ENCODE results near the gene TCERG1.

The TCERG1 gene

DNA sequence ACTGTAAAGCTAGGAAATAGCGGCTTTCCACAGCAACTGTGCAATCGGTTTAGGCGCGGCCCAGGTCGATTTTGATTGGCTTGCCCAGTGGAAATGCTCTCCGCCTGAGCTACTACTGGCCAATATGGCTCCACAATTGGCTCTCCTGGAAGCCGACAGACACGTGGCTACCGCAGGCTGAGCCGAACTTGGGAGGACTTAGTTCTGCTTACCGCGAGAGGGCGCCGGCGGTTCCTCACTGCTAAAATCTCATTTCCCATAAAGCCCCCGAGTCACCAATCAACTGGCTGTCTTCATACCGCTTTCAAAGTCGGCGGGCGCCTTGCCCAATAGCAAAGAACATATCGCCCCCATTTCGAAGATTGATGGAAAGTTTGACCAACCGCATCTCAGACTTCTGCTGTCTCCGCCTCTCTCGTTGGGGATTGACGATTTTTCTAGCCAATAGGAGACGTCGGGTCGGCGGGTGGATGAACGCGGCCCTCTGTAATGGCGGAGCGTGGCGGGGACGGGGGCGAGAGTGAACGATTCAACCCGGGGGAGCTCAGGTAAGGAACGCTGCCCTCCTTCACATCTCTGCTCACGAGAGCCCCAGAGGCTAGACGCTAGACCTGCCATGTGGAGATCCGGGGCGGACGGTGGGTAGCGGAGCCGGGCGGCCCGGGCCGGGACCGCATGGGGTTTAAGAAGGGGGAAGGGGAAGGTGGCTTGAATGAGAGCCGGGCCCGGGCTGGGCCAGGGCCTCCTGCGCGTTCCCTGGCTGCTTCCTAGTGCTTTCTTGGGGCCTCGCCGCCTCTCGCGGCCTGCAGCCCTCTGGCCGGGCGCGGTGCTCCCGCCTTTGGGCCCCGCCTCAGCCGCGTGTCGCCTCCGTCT is at the start of gene TCERG1:
TSS of gene TCERG1 (plus strand) at position 473 of the 873 bp plus-strand sequence. CDS start at position 490, 17 bp downstream.
- no peaks in the 10 kb centered on the region for H3K27me3 Mint-ChIP-seq
- H3K36me3 Mint-ChIP-seq = peaks cover 4 to 6% of the 10 kb centered on the region in 2 donors
- no peaks in the 10 kb centered on the region for H3K9me3 Mint-ChIP-seq
- peak within 1 kb of the TSS; percentile 100 for H3K27ac Mint-ChIP-seq
- ATAC-seq (replicated peaks) = peak; percentile 94
- DNase-seq = peak; percentile 99
- H3K4me3 Mint-ChIP-seq = peak within 1 kb of the TSS; percentile 91 to 94
- peaks cover 17 to 27% of the 10 kb centered on the region in 2 donors for H3K4me1 Mint-ChIP-seq

DNA sequence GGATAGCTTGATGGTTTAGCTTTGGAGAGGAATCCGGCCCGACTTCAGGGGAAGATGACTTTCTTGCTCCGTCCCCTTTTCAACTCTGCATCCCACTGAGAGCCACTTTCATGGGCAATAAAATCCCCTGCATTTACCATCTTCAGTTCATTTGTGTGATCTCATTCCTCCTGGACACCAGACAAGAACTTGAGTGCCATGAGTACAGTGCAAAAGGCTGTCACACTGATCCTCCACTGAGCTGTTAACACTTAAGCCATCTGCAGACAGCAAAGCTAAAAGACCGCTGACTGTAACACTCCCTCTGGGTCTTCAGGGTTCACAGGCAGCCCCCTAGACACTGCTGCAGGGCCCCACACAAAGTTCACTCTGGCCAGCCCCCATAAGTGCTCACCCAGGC is 48.3 kb upstream of the TCERG1 start:
- Mint-ChIP-seq H3K27ac (no peak overlapping the region), H3K4me3 (no peak overlapping the region), H3K9me3 (no peaks in the 10 kb centered on the region)

DNA sequence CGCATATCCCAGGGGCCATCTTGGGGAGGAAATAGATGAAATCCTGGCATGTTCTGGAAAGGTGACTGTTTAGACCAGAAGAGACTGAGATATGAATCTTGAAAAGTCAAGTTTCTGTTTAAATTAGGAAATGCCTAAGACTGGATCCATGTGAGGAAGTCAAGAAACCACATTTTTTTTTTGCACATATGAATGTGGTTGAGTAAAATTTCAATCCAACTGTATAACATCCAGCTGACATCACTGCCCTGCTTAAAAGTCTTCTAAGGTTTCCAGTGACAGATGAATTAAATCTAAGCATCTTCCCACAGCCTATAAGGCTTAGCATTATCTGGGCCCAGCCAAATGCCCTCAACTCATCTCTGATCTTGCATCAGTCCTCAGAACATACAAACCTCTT is 47.7 kb upstream of the TCERG1 start:
- no peak for ATAC-seq (replicated peaks)
- Mint-ChIP-seq H3K4me3 (no peak overlapping the region), H3K4me1 (no peaks in the 10 kb centered on the region), H3K27ac (no peak overlapping the region), H3K9me3 (no peaks in the 10 kb centered on the region), H3K27me3 (peaks cover 26 to 55% of the 10 kb centered on the region in 2 donors), H3K36me3 (no peaks in the 10 kb centered on the region)
- DNase-seq = no peak

More for the DNA sequence above, 48.3 kb upstream of the TCERG1 start:
- ATAC-seq (replicated peaks) (no peak), DNase-seq (no peak)
- H3K27me3 Mint-ChIP-seq = peaks cover 30 to 57% of the 10 kb centered on the region in 2 donors
- H3K4me1 Mint-ChIP-seq = no peaks in the 10 kb centered on the region
- H3K36me3 Mint-ChIP-seq = no peaks in the 10 kb centered on the region

DNA sequence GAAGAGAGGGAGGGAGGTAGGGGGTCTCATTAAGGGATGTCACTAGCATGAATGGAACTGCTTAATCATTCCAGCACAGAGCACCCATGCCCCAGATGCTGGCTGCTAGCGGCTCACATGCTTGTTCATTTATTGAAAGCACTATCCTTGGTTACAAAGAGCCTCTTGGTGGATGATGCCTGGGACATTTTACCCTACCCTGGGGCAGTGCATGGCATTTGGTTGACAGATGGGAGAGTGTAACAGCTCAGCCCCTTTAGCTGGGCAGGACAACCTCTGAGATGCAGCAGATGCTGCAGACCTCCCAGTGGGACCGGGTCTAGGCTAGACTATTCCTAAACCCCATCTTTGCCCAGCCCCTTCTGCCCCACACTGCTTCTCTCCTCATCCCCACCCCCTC is 46.9 kb upstream of the TCERG1 start:
- DNase-seq = no peak

DNA sequence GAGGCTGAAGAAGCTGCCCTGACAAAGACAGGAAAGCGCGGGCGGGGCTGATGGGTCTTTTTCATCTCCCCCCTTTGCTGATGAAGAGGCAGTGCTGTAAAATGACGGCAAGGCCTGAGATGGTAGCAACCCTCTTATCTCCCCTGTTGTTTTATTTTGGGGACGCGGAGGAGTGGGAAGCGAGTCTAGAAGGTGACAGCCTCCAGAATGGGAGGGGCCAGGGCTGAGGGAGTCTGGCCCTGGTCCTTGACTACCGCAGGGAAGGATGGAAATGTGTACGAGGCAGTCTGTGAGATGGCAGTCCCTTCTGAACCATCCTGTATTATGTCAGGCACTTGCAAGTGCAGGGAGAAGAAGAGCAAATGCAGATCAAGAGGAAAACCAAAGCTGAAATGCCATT is 46.1 kb upstream of the TCERG1 start:
- H3K27ac Mint-ChIP-seq = no peak overlapping the region
- H3K9me3 Mint-ChIP-seq = no peaks in the 10 kb centered on the region
- DNase-seq = no peak
- H3K36me3 Mint-ChIP-seq = no peaks in the 10 kb centered on the region
- H3K27me3 Mint-ChIP-seq = peaks cover 26 to 54% of the 10 kb centered on the region in 2 donors
- H3K4me1 Mint-ChIP-seq = no peaks in the 10 kb centered on the region
- H3K4me3 Mint-ChIP-seq = no peak overlapping the region
- ATAC-seq (replicated peaks) = no peak

More for the DNA sequence above, 46.9 kb upstream of the TCERG1 start:
- Mint-ChIP-seq H3K4me1 (no peaks in the 10 kb centered on the region), H3K4me3 (no peak overlapping the region), H3K9me3 (no peaks in the 10 kb centered on the region), H3K27ac (no peak overlapping the region), H3K27me3 (peaks cover 26 to 50% of the 10 kb centered on the region in 2 donors), H3K36me3 (no peaks in the 10 kb centered on the region)
- ATAC-seq (replicated peaks) = no peak

DNA sequence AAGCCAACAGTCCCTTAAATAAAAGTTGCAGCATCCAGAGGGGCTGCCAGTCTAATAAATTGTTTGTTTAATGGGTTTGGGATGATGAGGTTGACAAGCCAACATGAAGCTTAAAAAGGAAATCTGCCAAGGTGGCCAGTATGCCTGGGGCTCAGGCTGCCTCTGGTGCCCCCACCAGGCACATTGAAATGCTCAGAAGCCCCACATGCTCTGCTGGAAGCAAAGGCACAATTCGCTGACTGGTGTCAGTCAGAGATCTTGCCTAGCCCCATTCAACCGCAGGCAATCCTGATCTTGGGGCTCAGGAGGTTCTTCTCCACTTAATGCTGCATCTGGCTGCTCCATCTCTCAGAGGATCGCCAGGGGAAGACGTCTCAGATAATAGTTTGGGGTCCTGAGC is 44.2 kb upstream of the TCERG1 start:
- Mint-ChIP-seq H3K27me3 (peaks cover 17 to 44% of the 10 kb centered on the region in 2 donors), H3K4me3 (no peak overlapping the region), H3K36me3 (no peaks in the 10 kb centered on the region), H3K27ac (no peak overlapping the region), H3K4me1 (no peaks in the 10 kb centered on the region), H3K9me3 (no peaks in the 10 kb centered on the region)
- no peak for DNase-seq
- no peak for ATAC-seq (replicated peaks)

DNA sequence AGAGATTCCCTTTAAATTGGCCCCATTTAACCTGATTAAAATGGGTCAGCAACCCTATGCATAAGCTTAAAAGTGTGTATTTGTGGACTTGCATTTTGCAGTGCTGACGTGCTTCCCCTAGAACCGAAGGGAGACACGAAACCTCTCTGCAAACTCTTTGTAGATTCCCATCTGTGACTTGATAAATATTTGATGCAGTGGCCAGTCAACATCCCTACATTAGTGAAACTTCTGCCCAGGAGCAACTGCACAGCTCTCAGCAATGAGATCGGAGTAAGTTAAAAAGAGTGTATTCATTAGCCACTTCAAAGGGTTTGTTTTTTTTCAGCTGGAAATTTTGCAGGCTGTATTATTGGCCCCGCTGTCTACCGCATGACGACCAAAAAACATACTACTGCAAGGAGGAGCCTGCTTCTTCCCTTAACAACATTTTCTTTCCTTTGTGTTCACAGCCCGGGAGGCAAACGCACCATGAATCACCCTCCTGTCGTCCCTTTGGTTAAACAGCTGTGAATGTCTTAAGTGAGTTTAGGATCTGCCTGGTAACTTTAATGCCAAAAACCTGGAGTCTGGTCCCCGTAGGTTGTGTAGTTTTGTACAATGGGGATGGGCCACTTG is 38.0 kb upstream of the TCERG1 start:
- Mint-ChIP-seq H3K4me1 (no peaks in the 10 kb centered on the region), H3K4me3 (no peak overlapping the region), H3K9me3 (no peaks in the 10 kb centered on the region), H3K36me3 (no peaks in the 10 kb centered on the region), H3K27ac (no peak overlapping the region), H3K27me3 (peaks cover 0 to 12% of the 10 kb centered on the region in 2 donors)
- ATAC-seq (replicated peaks) (no peak), DNase-seq (no peak)

DNA sequence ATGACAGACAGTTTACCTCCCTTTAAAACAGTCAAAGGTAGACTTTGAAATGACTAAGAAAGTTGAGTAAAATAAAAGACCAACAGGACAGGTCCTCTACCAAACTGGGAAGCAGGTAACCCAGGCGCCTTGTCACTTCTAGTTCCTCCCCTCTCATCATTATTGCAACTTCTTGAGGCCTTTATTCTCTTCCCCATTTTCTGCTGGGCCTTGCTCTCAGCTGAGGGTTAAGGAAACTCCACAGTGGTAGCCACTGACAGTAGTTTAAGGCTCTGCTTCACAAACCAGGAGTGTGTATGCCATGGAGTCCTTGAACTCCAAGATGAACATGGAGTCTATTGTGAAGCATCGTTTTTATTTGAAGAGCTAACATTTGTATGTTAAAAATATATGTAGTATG is 36.9 kb upstream of the TCERG1 start:
- Mint-ChIP-seq H3K27ac (no peak overlapping the region), H3K27me3 (peaks cover 0 to 10% of the 10 kb centered on the region in 2 donors), H3K9me3 (no peaks in the 10 kb centered on the region), H3K4me3 (no peak overlapping the region), H3K4me1 (no peaks in the 10 kb centered on the region), H3K36me3 (no peaks in the 10 kb centered on the region)
- no peak for DNase-seq
- no peak for ATAC-seq (replicated peaks)

DNA sequence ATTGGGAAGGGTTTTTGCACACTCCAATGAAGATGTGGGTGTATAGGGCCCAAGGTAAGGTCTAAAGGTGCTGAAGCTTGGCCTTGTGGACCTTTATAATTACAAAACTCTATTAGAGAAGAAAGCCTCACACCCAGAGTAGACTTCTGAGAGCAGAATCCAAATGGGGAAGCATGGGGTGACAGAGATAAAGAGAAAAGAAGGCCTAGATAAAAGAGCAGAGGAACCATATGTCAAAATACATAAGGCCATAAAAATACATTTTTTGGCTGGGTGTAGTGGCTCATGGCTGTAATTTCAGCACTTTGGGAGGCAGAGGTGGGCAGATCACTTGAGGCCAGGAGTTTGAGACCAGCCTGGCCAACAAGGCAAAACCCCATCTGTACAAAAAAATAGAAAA is 27.4 kb upstream of the TCERG1 start:
- Mint-ChIP-seq H3K4me3 (no peak overlapping the region), H3K27ac (no peak overlapping the region), H3K27me3 (peaks cover 8 to 15% of the 10 kb centered on the region in 2 donors), H3K4me1 (no peaks in the 10 kb centered on the region), H3K36me3 (no peaks in the 10 kb centered on the region), H3K9me3 (no peaks in the 10 kb centered on the region)
- ATAC-seq (replicated peaks) = no peak
- DNase-seq = no peak

DNA sequence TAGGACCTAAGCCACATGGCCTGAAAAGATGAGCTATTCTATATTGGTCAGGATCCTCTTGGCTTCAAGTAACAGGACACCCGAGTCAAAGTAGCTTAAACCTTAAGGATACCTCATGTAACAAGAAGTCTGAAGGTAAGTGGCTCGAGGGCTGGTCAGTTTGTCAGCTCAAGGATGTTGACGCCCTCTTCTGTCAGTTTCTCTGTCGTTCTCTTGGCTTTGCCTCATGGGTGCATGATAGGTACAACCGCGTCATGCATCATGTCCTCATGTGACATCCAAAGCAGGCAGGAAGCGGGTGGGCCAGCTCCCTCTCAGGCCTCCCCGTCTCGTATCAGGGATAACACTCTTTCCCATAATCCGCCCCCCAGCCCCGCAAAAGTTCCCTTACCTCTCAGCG is 22.1 kb upstream of the TCERG1 start:
- Mint-ChIP-seq H3K27ac (no peak overlapping the region), H3K36me3 (no peaks in the 10 kb centered on the region), H3K9me3 (no peaks in the 10 kb centered on the region), H3K4me3 (no peak overlapping the region), H3K27me3 (peaks cover 9 to 14% of the 10 kb centered on the region in 2 donors), H3K4me1 (peaks cover 0 to 7% of the 10 kb centered on the region in 2 donors)
- DNase-seq = no peak
- ATAC-seq (replicated peaks) = no peak

DNA sequence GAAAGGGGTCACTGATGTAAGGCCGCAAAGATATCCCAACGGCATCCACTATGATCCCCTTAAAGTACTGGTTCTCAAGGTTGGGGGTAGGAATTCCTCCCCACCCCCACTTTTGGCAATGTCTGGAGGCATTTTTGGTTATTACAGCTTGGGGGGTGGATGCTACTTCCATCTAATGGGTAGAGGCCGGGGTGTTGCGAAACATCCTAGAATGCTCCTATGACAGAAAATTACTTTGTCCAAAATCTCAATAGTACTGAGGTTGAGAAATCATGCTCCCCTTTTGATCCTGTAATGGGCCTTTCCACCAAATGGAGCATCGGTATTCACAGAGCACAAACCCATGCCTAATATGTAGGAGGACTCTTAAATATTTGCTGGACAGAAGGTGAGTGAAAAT is 20.8 kb upstream of the TCERG1 start:
- ATAC-seq (replicated peaks) (no peak), DNase-seq (no peak)
- Mint-ChIP-seq H3K27ac (no peak overlapping the region), H3K9me3 (no peaks in the 10 kb centered on the region), H3K36me3 (no peaks in the 10 kb centered on the region), H3K4me1 (peaks cover 0 to 7% of the 10 kb centered on the region in 2 donors), H3K4me3 (no peak overlapping the region), H3K27me3 (peaks cover 18 to 19% of the 10 kb centered on the region in 2 donors)

DNA sequence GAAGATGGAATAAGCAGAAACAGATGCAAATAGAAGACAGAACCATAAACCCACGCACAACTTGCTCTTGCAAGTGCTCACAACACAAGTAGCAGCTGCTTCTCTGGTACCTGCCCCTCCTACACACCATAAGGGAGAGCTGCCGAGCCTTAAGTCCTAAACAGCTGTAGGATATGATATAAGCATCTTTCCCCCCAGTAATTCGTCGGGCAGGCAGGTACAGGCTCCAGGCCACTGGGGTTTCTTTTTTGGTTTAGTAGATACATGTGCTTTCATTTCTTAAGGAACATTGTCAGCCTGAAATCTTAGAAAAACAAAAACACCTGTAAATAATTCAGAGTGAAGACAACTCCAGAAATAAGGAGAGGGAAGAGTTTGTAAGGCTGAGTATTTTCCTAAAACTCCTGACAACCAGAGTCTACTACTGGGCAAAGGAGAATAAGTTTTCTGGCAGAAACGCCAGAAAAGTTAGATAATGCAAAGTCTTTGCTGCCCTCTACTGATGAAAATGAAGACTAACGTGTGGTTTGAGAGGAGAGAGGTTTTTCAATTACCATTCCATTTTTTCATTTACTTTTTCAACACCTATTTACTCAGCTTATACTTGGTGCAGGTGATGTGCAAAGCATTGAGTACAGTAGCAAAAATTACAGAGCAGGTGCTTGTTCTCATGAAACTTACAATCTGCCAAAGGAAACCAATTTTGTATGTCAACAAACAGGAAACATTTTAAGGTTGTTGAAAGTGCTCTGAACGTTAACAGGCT is 20.1 kb upstream of the TCERG1 start:
- H3K4me3 Mint-ChIP-seq = no peak overlapping the region
- H3K27me3 Mint-ChIP-seq = peaks cover 22 to 23% of the 10 kb centered on the region in 2 donors
- H3K4me1 Mint-ChIP-seq = peaks cover 0 to 7% of the 10 kb centered on the region in 2 donors
- no peaks in the 10 kb centered on the region for H3K36me3 Mint-ChIP-seq
- ATAC-seq (replicated peaks) (peak; percentile 38 to 52), DNase-seq (no peak)
- H3K27ac Mint-ChIP-seq = peak overlapping the region; percentile 1
- H3K9me3 Mint-ChIP-seq = no peaks in the 10 kb centered on the region

DNA sequence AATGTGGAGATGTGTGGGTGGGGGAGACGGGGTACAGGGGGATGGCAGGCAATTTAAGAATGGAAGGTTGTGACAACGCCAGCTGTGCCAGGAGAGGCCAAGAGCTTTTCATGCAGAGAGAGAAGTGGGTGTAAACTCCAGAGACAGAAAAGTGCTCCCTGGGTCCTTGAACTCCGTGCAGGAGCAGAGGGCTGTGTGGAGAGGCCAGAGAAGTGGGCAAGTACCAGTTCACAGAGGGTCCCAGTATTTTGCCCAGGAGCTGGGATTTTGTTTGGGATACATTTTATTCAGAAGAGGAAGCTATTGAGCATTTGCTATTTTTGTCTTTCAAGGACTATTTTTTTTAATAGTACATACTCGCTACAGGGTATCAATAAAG is 19.5 kb upstream of the TCERG1 start:
- Mint-ChIP-seq H3K27ac (no peak overlapping the region), H3K4me3 (no peak overlapping the region), H3K36me3 (no peaks in the 10 kb centered on the region), H3K27me3 (peaks cover 22 to 23% of the 10 kb centered on the region in 2 donors), H3K9me3 (no peaks in the 10 kb centered on the region), H3K4me1 (peaks cover 0 to 7% of the 10 kb centered on the region in 2 donors)
- ATAC-seq (replicated peaks) = no peak
- no peak for DNase-seq

DNA sequence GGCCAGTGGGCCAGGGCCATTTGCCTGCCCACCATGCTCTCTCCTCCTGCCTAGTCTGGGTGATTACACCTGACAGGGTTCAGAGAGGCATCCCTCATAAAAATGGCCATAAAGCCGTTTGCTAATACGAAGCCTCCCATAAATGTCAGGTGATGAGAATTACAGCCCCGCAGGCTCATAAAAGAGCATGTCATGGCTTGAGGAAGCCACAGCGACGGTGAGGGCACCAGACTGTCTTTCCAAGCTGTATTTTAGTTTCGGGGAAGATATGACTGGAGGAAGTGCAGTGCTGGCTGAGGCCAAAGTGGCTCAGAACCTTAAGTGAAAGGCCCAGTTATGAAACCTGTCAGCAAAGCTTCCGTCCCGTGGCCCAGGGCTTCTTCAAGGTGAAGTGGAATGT is 18.5 kb upstream of the TCERG1 start:
- Mint-ChIP-seq H3K27ac (no peak overlapping the region), H3K4me1 (peaks cover 0 to 7% of the 10 kb centered on the region in 2 donors), H3K4me3 (no peak overlapping the region), H3K9me3 (no peaks in the 10 kb centered on the region), H3K36me3 (no peaks in the 10 kb centered on the region), H3K27me3 (peaks cover 22 to 23% of the 10 kb centered on the region in 2 donors)
- ATAC-seq (replicated peaks) (no peak), DNase-seq (no peak)

Data from stimulated activated naive B cell treated with anti-CD40 and anti-IgM and Interleukin-4, amounts not matched to agents 10 μg/mL and 1 μg/mL and 100 μg/mL, for 72 hours (primary cell).